HUES64 (cell line): ENCODE measurements around the gene MAJIN.

Experiments used
- H3K27ac ChIP-seq: 2 replicates; pipeline ENCODE4 v1.7.0; 2013; ENCODE audit warnings: low read depth, low read length, inconsistent platforms
- H3K27me3 ChIP-seq: 2 replicates; pipeline ENCODE4 v1.6.1; 2013; ENCODE audit warnings: mild to moderate bottlenecking, low read length; ENCODE audit not compliant: insufficient read depth
- H3K36me3 ChIP-seq: 2 replicates; pipeline ENCODE4 v1.6.1; 2013; ENCODE audit warnings: mild to moderate bottlenecking, low read length; ENCODE audit not compliant: insufficient read depth
- H3K4me1 ChIP-seq: 2 replicates; pipeline ENCODE4 v1.6.1; 2013; ENCODE audit warnings: mild to moderate bottlenecking, low read length, moderate library complexity; ENCODE audit not compliant: insufficient read depth
- H3K4me3 ChIP-seq: 2 replicates; pipeline ENCODE4 v1.5.1; 2013; ENCODE audit warnings: mild to moderate bottlenecking, low read length, moderate library complexity
- H3K9ac ChIP-seq: 2 replicates; pipeline ENCODE4 v1.6.1; 2013; ENCODE audit warnings: mild to moderate bottlenecking, low read depth, low read length
- H3K9me3 ChIP-seq: 2 replicates; pipeline ENCODE4 v1.6.1; 2013; ENCODE audit warnings: low read depth, low read length; ENCODE audit not compliant: insufficient read depth
- WGBS: fragments of 150-250, 120-280 bp; methylation state at CpG from one replicate; pipeline ENCODE4 v1.1.7; 2013; ENCODE audit warnings: missing lambda C conversion rate; 5-methylcytosine and 5-hydroxymethylcytosine counted together

The MAJIN gene

DNA sequence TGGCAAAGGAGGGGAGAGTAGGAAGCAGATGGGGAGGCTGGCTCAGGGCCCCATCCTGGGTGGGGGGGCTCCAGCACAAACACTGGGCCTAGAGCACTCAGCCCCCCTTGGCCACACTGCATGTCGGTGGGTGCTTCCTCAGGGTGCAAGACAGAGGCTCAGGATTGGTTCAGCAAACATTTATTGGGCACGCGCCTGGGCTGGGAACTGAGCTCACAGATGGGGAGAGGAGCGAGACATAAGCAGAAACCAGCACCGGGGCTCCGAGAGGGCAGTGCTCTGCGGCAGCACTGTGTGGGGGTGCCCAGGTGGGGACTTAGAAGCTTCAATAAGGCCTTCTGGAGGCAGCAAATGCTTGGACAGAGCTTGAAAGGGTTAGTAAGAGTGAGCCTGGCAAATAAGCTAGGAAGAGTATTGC lies 81.4 kb downstream of the MAJIN start:
- Histone ChIP-seq H3K4me1 (peaks cover 9% of the 10 kb centered on the region; the same call in 1 of the 2 replicates), H3K9ac (no peak overlapping the region), H3K27me3 (no peaks in the 10 kb centered on the region), H3K27ac (no peak overlapping the region), H3K9me3 (no peaks in the 10 kb centered on the region), H3K4me3 (no peak overlapping the region), H3K36me3 (no peaks in the 10 kb centered on the region)
- WGBS, result 90% methylated on average over 7 of the region's 7 CpGs

GRCh38 chr11:64888729-64889511 lies 83.0 kb downstream of the MAJIN start:
- Histone ChIP-seq H3K9ac (no peak overlapping the region), H3K27me3 (no peaks in the 10 kb centered on the region), H3K4me3 (no peak overlapping the region), H3K4me1 (peaks cover 9% of the 10 kb centered on the region; the same call in 1 of the 2 replicates), H3K36me3 (no peaks in the 10 kb centered on the region), H3K9me3 (no peaks in the 10 kb centered on the region), H3K27ac (no peak overlapping the region)
- 72% methylated on average over 9 of the region's 9 CpGs for WGBS

- Histone ChIP-seq H3K27me3 (no peaks in the 10 kb centered on the region), H3K4me3 (0 out of 2 replicates have a peak overlapping the region, but pooled peaks have one; percentile 28), H3K36me3 (no peaks in the 10 kb centered on the region), H3K9me3 (no peaks in the 10 kb centered on the region), H3K4me1 (peaks cover 9% of the 10 kb centered on the region; the same call in 1 of the 2 replicates), H3K9ac (no peak overlapping the region; the same call in 1 of the 2 replicates), H3K27ac (0 out of 2 replicates have a peak overlapping the region, but pooled peaks have one; percentile 42)
- WGBS, result 75% methylated on average over 8 of the region's 8 CpGs
These were observed 83.5 kb downstream of the MAJIN start for GRCh38 chr11:64888406-64888728.
